Measurements from ENCODE around the gene C11orf24. TPM values are rescaled to one million over a fixed set of nuclear protein-coding genes. Genes with fewer than 3 reads are reported as not detected.

C11orf24 gene
- total and polyA plus RNA-seq, 9 of the 15 experiments (the other 6 are each of a cell fraction or from before 2014, with no cell fraction given): 2.0 to 65.2 (median 32.5) TPM

DNA sequence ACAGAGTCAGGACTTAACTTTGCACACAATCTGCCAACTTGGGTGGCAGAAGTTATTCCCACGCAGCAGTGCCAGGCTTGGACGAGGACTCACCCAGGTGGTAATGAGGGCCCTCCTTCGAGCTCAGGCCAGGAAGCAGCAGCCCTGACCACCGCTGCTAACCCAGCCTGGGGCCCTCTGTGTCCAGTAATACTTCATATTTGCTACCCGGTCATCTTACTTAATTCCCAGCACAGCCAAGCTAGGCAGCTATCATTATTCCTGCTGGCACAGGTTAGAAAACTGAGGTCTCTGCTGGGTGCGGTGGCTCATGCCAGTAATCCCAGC is 25.2 kb upstream of the C11orf24 start:
- Histone ChIP-seq H3K27ac (ENCODE audit: extremely low read depth, low read depth, low read length) (no peak overlapping the region), H3K36me3 (ENCODE audit: control insufficient read depth, insufficient read depth, low read length) (no peaks in the 10 kb centered on the region), H3K9me3 (replicated peaks; ENCODE audit: control insufficient read depth, insufficient read depth, low read depth, low read length) (no peaks in the 10 kb centered on the region), H3K27me3 (ENCODE audit: control insufficient read depth in 2 of 2, insufficient read depth in 2 of 2, low read length in 2 of 2) (no peaks in the 10 kb centered on the region), H3K9me1 (ENCODE audit: control insufficient read depth, insufficient read depth, low read length) (no peaks in the 10 kb centered on the region), H4K20me1 (replicated peaks; ENCODE audit: control insufficient read depth, insufficient read depth, low read length) (no peaks in the 10 kb centered on the region), H3K4me2 (ENCODE audit: insufficient read depth, low read length) (no peak overlapping the region), H3K4me1 (replicated peaks in 1 of 2; ENCODE audit: control insufficient read depth in 2 of 2, insufficient read depth in 2 of 2, low read length in 2 of 2) (peaks cover 0 to 27% of the 10 kb centered on the region in 2 experiments; a peak in 3 of 5 replicates), H3K9ac (ENCODE audit: insufficient read depth in 1 of 2, low read depth in 2 of 2, low read length in 2 of 2) (peak overlapping the region in 1 of 2 experiments; percentile 52; a peak in 2 of 4 replicates), H3K4me3 (no peak overlapping the region), H2AFZ (ENCODE audit: low read depth, low read length) (no peak overlapping the region), H3K79me2 (ENCODE audit: control insufficient read depth, insufficient read depth, low read length) (no peaks in the 10 kb centered on the region)
- WGBS (ENCODE audit: insufficient coverage, low coverage, missing lambda C conversion rate): 55% methylated on average over 6 of the region's 6 CpGs
- intact Hi-C loops (cut with micrococcal nuclease): loop anchor here (1.0 to 5.0 kb wide), 4 partner anchors 40 to 290 kb away; no protein-coding TSS in a partner anchor
- DNase-seq (ENCODE audit: extremely low read depth in 1 of 4, low spot score in 3 of 4) (no peak), FAIRE-seq (no peak), ATAC-seq (no peak)
- POLR2A ChIA-PET: interaction anchor here (0.6 to 3.3 kb wide), 6 partner anchors 17 to 474 kb away, joined by 3 to 25 read pairs (median 7); partner anchors contain the start of gene C11orf24
- CTCF ChIA-PET (ENCODE audit: low intra/inter-chr PET ratio): interaction anchor here (0.6 to 2.4 kb wide), 3 partner anchors 40 to 288 kb away, joined by 3 to 35 read pairs (median 3); no protein-coding TSS in a partner anchor
- BruUV-seq (replicated peaks): no TSS peak
- in situ Hi-C loops (cut with MboI): loop anchor here (5.0 kb wide), 1 partner anchor 40 kb away; no protein-coding TSS in a partner anchor
- TF ChIP-seq TGIF2 (CRISPR knock-in tag; IDR thresholded peaks at IDR 0.05): no peak
- TF ChIP-seq, protein P1, sequence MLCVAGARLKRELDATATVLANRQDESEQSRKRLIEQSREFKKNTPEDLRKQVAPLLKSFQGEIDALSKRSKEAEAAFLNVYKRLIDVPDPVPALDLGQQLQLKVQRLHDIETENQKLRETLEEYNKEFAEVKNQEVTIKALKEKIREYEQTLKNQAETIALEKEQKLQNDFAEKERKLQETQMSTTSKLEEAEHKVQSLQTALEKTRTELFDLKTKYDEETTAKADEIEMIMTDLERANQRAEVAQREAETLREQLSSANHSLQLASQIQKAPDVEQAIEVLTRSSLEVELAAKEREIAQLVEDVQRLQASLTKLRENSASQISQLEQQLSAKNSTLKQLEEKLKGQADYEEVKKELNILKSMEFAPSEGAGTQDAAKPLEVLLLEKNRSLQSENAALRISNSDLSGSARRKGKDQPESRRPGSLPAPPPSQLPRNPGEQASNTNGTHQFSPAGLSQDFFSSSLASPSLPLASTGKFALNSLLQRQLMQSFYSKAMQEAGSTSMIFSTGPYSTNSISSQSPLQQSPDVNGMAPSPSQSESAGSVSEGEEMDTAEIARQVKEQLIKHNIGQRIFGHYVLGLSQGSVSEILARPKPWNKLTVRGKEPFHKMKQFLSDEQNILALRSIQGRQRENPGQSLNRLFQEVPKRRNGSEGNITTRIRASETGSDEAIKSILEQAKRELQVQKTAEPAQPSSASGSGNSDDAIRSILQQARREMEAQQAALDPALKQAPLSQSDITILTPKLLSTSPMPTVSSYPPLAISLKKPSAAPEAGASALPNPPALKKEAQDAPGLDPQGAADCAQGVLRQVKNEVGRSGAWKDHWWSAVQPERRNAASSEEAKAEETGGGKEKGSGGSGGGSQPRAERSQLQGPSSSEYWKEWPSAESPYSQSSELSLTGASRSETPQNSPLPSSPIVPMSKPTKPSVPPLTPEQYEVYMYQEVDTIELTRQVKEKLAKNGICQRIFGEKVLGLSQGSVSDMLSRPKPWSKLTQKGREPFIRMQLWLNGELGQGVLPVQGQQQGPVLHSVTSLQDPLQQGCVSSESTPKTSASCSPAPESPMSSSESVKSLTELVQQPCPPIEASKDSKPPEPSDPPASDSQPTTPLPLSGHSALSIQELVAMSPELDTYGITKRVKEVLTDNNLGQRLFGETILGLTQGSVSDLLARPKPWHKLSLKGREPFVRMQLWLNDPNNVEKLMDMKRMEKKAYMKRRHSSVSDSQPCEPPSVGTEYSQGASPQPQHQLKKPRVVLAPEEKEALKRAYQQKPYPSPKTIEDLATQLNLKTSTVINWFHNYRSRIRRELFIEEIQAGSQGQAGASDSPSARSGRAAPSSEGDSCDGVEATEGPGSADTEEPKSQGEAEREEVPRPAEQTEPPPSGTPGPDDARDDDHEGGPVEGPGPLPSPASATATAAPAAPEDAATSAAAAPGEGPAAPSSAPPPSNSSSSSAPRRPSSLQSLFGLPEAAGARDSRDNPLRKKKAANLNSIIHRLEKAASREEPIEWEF (CRISPR knock-in tag; IDR thresholded peaks at IDR 0.05): no peak
- TF ChIP-seq ZKSCAN3 (CRISPR knock-in tag; IDR thresholded peaks at IDR 0.05): no peak
- no peak for TF ChIP-seq ZNF780A (CRISPR knock-in tag; IDR thresholded peaks at IDR 0.05)
- no peak for TF ChIP-seq ZBTB1 (CRISPR knock-in tag; IDR thresholded peaks at IDR 0.05; ENCODE audit: borderline replicate concordance, low read depth)
- TF ChIP-seq TCF7L2 (IDR thresholded peaks at IDR 0.05; ENCODE audit: low read depth, low read length): no peak
- no peak for TF ChIP-seq SMARCC2 (IDR thresholded peaks at IDR 0.05; ENCODE audit: low read depth)
- TF ChIP-seq, protein P2, sequence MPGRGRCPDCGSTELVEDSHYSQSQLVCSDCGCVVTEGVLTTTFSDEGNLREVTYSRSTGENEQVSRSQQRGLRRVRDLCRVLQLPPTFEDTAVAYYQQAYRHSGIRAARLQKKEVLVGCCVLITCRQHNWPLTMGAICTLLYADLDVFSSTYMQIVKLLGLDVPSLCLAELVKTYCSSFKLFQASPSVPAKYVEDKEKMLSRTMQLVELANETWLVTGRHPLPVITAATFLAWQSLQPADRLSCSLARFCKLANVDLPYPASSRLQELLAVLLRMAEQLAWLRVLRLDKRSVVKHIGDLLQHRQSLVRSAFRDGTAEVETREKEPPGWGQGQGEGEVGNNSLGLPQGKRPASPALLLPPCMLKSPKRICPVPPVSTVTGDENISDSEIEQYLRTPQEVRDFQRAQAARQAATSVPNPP (IDR thresholded peaks at IDR 0.05; ENCODE audit: borderline replicate concordance, insufficient read depth, insufficient read length): no peak
- TF ChIP-seq MCM2 (IDR thresholded peaks at IDR 0.05; ENCODE audit: low read depth): no peak
- TF ChIP-seq TBP (optimal IDR thresholded peaks at IDR 0.05; ENCODE audit: low read depth, low read length): no peak
- TF ChIP-seq ZNF121 (CRISPR knock-in tag; conservative IDR thresholded peaks at IDR 0.05): no peak
- TF ChIP-seq SRSF9 (IDR thresholded peaks at IDR 0.05; ENCODE audit: borderline replicate concordance, low read depth, low read length): no peak
- no peak for TF ChIP-seq POU5F1 (IDR thresholded peaks at IDR 0.05; ENCODE audit: borderline replicate concordance, low read depth, low read length, partially characterized antibody)
- TF ChIP-seq NRF1 (conservative IDR thresholded peaks at IDR 0.05 in 1 of 2, IDR thresholded peaks at IDR 0.05 in 1 of 2): no peak
- TF ChIP-seq U2AF2 (optimal IDR thresholded peaks at IDR 0.05; ENCODE audit: low read depth, low read length): no peak
- no peak for TF ChIP-seq ZBTB34 (CRISPR knock-in tag; IDR thresholded peaks at IDR 0.05)
